HepG2 (cell line): ENCODE data around the gene HIGD1A. TPM values are rescaled to one million over a fixed set of nuclear protein-coding genes. Genes with fewer than 3 reads are reported as not detected.
A peak's percentile ranks its signal among the peaks of the same experiment; 100 is the strongest.

Experiments used
- ATAC-seq: fragments of 200-7000 bp; cut with Tn5 transposase; 3 replicates; pipeline ENCODE4 v1.9.1; 2020; ENCODE audit warnings: mild to moderate bottlenecking, moderate library complexity
- BruUV-seq: library from RNA; stranded (reverse); fragments of 400-500 nt; replicated peaks from 2 replicates; lab custom pipeline; 2021; lab: Mats Ljungman, UMichigan
- CTCF ChIA-PET: fragments of 300-600 bp; formaldehyde crosslinking; extraction: SDS; loops from one replicate; lab custom pipeline; 2021; ENCODE audit warnings: low total read pairs, inconsistent platforms, low intra/inter-chr PET ratio; lab: Yijun Ruan, JAX
- POLR2A ChIA-PET: fragments of 350-600 bp; sonication (Branson Sonifier 250); formaldehyde crosslinking; loops from one replicate; lab custom pipeline; 2020; ENCODE audit warnings: antibody characterized with exemption, inconsistent platforms; lab: Yijun Ruan, JAX
- DNase-seq: peaks from one replicate; pipeline ENCODE4 v3.0.0-alpha.2; 2015; ENCODE audit warnings: low spot score
- FAIRE-seq: peaks from 3 replicates; lab custom pipeline; 2011; peaks lifted over from hg19 to GRCh38; lab: Jason Lieb, UNC
- H2AFZ ChIP-seq: one replicate; pipeline ENCODE4 v1.6.1; 2011; ENCODE audit warnings: low read length, inconsistent platforms
- H3K27ac ChIP-seq: fragments of 300-600 bp; 3 replicates; pipeline ENCODE4 v1.8.0; 2011; ENCODE audit warnings: mixed run types, mild to moderate bottlenecking, mixed read lengths, low read length, inconsistent platforms; ENCODE audit not compliant: insufficient read depth; ENCODE audit errors: extremely low read length
- H3K27me3 ChIP-seq, 2 experiments: fragments of 200-600 bp in 1 of 2; 2 replicates in 1 of 2; 3 replicates in 1 of 2; pipeline versions ENCODE4 v1.6.0 to v1.8.0; 2011; ENCODE audit warnings: low read length in 2 of 2, mild to moderate bottlenecking in 2 of 2, moderate library complexity in 2 of 2, inconsistent platforms in 1 of 2; ENCODE audit not compliant: insufficient read depth in 2 of 2, control insufficient read depth in 1 of 2
- H3K36me3 ChIP-seq, 2 experiments: fragments of 200-600 bp in 1 of 2; replicated peaks in 1 of 2; 2 replicates in 1 of 2; 3 replicates in 1 of 2; pipeline versions ENCODE4 v1.5.1 to v1.8.0; 2011; ENCODE audit warnings: low read length in 2 of 2, inconsistent platforms in 1 of 2; ENCODE audit not compliant: insufficient read depth in 2 of 2, control insufficient read depth in 1 of 2
- H3K4me1 ChIP-seq: 2 replicates; pipeline ENCODE4 v1.5.1; 2012; ENCODE audit warnings: low read length, inconsistent platforms; ENCODE audit not compliant: insufficient read depth
- H3K4me2 ChIP-seq: 2 replicates; pipeline ENCODE4 v1.6.0; 2011; ENCODE audit warnings: low read depth, low read length, inconsistent platforms
- H3K4me3 ChIP-seq, 3 experiments: fragments of 200-600 bp in 1 of 3; sonication (generic), shearing (Covaris generic) in 1 of 3; replicated peaks in 1 of 3; 2 replicates each; pipeline ENCODE4 v1.5.1; 2011 to 2016; ENCODE audit warnings: low read length in 3 of 3, inconsistent platforms in 2 of 3, low read depth in 2 of 3, mild to moderate bottlenecking in 2 of 3, control low read depth in 1 of 3, mixed read lengths in 1 of 3; ENCODE audit not compliant: insufficient read depth in 1 of 3
- H3K79me2 ChIP-seq: one replicate; pipeline ENCODE4 v1.6.1; 2011; ENCODE audit warnings: low read length, inconsistent platforms; ENCODE audit not compliant: insufficient read depth
- H3K9ac ChIP-seq: 2 replicates; pipeline ENCODE4 v1.6.0; 2011; ENCODE audit warnings: mild to moderate bottlenecking, low read depth, low read length, inconsistent platforms; ENCODE audit not compliant: insufficient read depth
- H3K9me3 ChIP-seq: 2 replicates; pipeline ENCODE4 v1.5.1; 2012; ENCODE audit warnings: mild to moderate bottlenecking, low read length
- H4K20me1 ChIP-seq: 2 replicates; pipeline ENCODE4 v1.6.0; 2011; ENCODE audit warnings: inconsistent platforms, mild to moderate bottlenecking, low read length, moderate library complexity; ENCODE audit not compliant: insufficient read depth
- GABPA ChIP-seq, 2 experiments: IDR thresholded peaks; 2 replicates each; pipeline ENCODE4 v1.6.1; 2011 to 2016; ENCODE audit warnings: low read depth in 2 of 2, low read length in 1 of 2, missing biosample characterization in 1 of 2, missing genetic modification characterization in 1 of 2
- GATAD2A ChIP-seq: IDR thresholded peaks from 2 replicates; pipeline ENCODE4 v1.6.1; 2016
- HDAC2 ChIP-seq: sonication (generic); formaldehyde crosslinking; IDR thresholded peaks from 2 replicates; pipeline ENCODE4 v1.4.0; 2020; ENCODE audit warnings: missing genetic modification reagents
- JDP2 ChIP-seq: sonication (generic); formaldehyde crosslinking; IDR thresholded peaks from 2 replicates; pipeline ENCODE4 v1.8.1; 2022; ENCODE audit warnings: missing genetic modification reagents, borderline replicate concordance
- KDM5B ChIP-seq: sonication (generic); formaldehyde crosslinking; IDR thresholded peaks from 2 replicates; pipeline ENCODE4 v1.4.0; 2020; ENCODE audit warnings: missing genetic modification reagents, mild to moderate bottlenecking, borderline replicate concordance
- PRPF4 ChIP-seq: fragments of 200-400 bp; formaldehyde crosslinking; IDR thresholded peaks from 2 replicates; pipeline ENCODE4 v1.6.1; 2016; ENCODE audit warnings: low read length, low read depth; ENCODE audit not compliant: poor library complexity, severe bottlenecking
- RAD21 ChIP-seq: fragments of 450-650 bp; formaldehyde crosslinking; IDR thresholded peaks from 2 replicates; pipeline ENCODE4 v1.5.0; 2020; ENCODE audit warnings: mild to moderate bottlenecking
- SMC3 ChIP-seq: IDR thresholded peaks from 2 replicates; pipeline ENCODE4 v1.6.1; 2011; ENCODE audit warnings: low read length, improper control_type of control experiment
- STAG1 ChIP-seq: sonication (generic); formaldehyde crosslinking; IDR thresholded peaks from 2 replicates; pipeline ENCODE4 v1.4.0; 2020; ENCODE audit warnings: missing genetic modification reagents
- ZEB1 ChIP-seq: IDR thresholded peaks from 2 replicates; pipeline ENCODE4 v1.6.1; 2012; ENCODE audit warnings: mild to moderate bottlenecking, low read depth, inconsistent platforms; ENCODE audit not compliant: insufficient replicate concordance
- ZNF343 ChIP-seq: sonication (generic); formaldehyde crosslinking; IDR thresholded peaks from 2 replicates; pipeline ENCODE4 v1.4.0; 2020; ENCODE audit warnings: mild to moderate bottlenecking, missing genetic modification reagents
- ZNF501 ChIP-seq: sonication (generic); formaldehyde crosslinking; IDR thresholded peaks from 2 replicates; pipeline ENCODE4 v1.5.1; 2020; ENCODE audit warnings: mild to moderate bottlenecking, moderate library complexity, missing genetic modification reagents
- ZNF557 ChIP-seq: sonication (generic); formaldehyde crosslinking; IDR thresholded peaks from 2 replicates; pipeline ENCODE4 v1.4.0; 2020; ENCODE audit warnings: missing genetic modification reagents
- WGBS: methylation state at CpG from one replicate; pipeline ENCODE4 v1.1.6; 2017; ENCODE audit warnings: low lambda C conversion rate; 5-methylcytosine and 5-hydroxymethylcytosine counted together
- in situ Hi-C: cut with HindIII; loops from 2 replicates; pipeline ENCODE4 v1.10.0; 2017; ENCODE audit warnings: low pct_unique_long_range_greater_than_20kb; ENCODE audit not compliant: extremely low pct_ligation_motif_present
- intact Hi-C: fragments of 100-400 bp; cut with micrococcal nuclease; formaldehyde crosslinking; loops from one replicate; pipeline ENCODE4 v1.10.0; 2022; ENCODE audit not compliant: unreplicated experiment
- polyA plus RNA-seq, 8 experiments: library from polyadenylated mRNA; depleted of rRNA in 3 of 8; stranded (reverse) in 7 of 8; unstranded in 1 of 8; fragments of >200 nt; fragmentation: Illumina TruSeq in 4 of 8; extraction: Trizol in 4 of 8; gene quantifications; 2 replicates each; pipeline versions ENCODE4 v1.2.1 to v1.2.3, GENCODE V29; 2011 to 2016; ENCODE audit warnings: low read depth in 4 of 8, missing spikeins in 1 of 8, mixed read lengths in 1 of 8; ENCODE audit not compliant: insufficient read depth in 1 of 8
- total RNA-seq, 5 experiments: library from RNA; depleted of rRNA; stranded (reverse); fragments of >200 nt; fragmentation: Illumina TruSeq; extraction: Trizol; gene quantifications; 2 replicates each; pipeline ENCODE4 v1.2.3, GENCODE V29; 2016; ENCODE audit warnings: low read depth in 1 of 5
- TF ChIP-seq, protein P1 (sequence below): sonication (generic); formaldehyde crosslinking; IDR thresholded peaks from 2 replicates; pipeline ENCODE4 v1.5.0; 2020; ENCODE audit warnings: mild to moderate bottlenecking, missing genetic modification reagents, moderate library complexity
- TF ChIP-seq, protein P2 (sequence below): IDR thresholded peaks from 2 replicates; pipeline ENCODE4 v1.4.0; 2020; ENCODE audit warnings: mild to moderate bottlenecking, missing genetic modification reagents
- TF ChIP-seq, protein P3 (sequence below), 2 experiments: sonication (generic) in 1 of 2; formaldehyde crosslinking in 1 of 2; IDR thresholded peaks; 2 replicates each; pipeline versions ENCODE4 v1.5.1 to v1.6.1; 2011 to 2020; ENCODE audit warnings: borderline replicate concordance in 1 of 2, low read depth in 1 of 2, low read length in 1 of 2, mild to moderate bottlenecking in 1 of 2, missing genetic modification reagents in 1 of 2, moderate library complexity in 1 of 2

HIGD1A gene
- total and polyA plus RNA-seq, 2 of the 13 experiments (the other 11 are each of a cell fraction or from before 2014, with no cell fraction given), result 222 to 253 TPM

DNA sequence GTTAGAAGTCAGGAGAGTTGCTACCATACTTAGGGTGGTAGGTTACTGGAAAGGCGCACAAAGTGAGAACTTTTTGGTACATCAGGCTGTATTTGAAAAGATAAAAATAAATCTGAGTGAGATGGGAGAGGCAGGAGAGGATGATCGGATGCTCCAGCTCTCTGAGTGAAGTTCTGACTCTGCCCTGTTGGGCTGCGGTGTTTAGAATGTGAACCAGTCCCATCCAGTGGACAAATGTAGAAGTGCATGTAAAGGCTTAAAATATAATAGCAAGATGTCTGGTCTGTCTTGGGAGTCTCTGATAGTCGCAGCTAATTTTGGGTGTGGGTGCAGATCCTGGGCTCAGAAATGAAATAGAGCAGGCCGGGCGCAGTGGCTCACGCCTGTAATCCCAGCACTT, 35.3 kb upstream of the HIGD1A start:
- intact Hi-C loops (loop anchor here (2.0 kb wide), 1 partner anchor 41 kb away; no protein-coding TSS in a partner anchor), in situ Hi-C loops (loop anchor here (5.0 to 25.0 kb wide), 3 partner anchors 38 to 602 kb away; partner anchors contain the start of gene CYP8B1)
- H3K27ac ChIP-seq, result no peak overlapping the region
- H3K4me2 ChIP-seq, result no peak overlapping the region
- FAIRE-seq, result peak; percentile 96
- no peak overlapping the region for H3K4me3 ChIP-seq
- no TSS peak for BruUV-seq
- DNase-seq, result peak; percentile 73
- ChIA-PET CTCF (interaction anchor here (0.8 to 1.6 kb wide), 4 partner anchors 8 to 58 kb away, joined by 3 to 12 read pairs (median 7); no protein-coding TSS in a partner anchor), POLR2A (interaction anchor here (0.6 to 1.3 kb wide), 7 partner anchors 9 to 43 kb away, joined by 3 to 10 read pairs (median 6); partner anchors contain the start of genes CYP8B1 and HIGD1A)
- H3K9me3 ChIP-seq, result no peaks in the 10 kb centered on the region
- H4K20me1 ChIP-seq, result no peaks in the 10 kb centered on the region
- H2AFZ ChIP-seq, result no peak overlapping the region
- ATAC-seq, result peak; percentile 98
- H3K4me1 ChIP-seq, result peaks cover 41% of the 10 kb centered on the region
- no peaks in the 10 kb centered on the region for H3K27me3 ChIP-seq
- 14% methylated on average over 7 of the region's 7 CpGs for WGBS
- H3K36me3 ChIP-seq, result no peaks in the 10 kb centered on the region
- H3K9ac ChIP-seq, result no peak overlapping the region
- no peaks in the 10 kb centered on the region for H3K79me2 ChIP-seq
- peak; percentile 77 for TF ChIP-seq RAD21
- 0 out of 2 replicates have a peak, but pooled peaks have one; percentile 19 for TF ChIP-seq GATAD2A
- no peak for TF ChIP-seq GABPA (IDR thresholded peaks at IDR 0.05; ENCODE audit: low read depth, low read length)
- TF ChIP-seq GABPA (CRISPR knock-in tag; IDR thresholded peaks at IDR 0.05; ENCODE audit: low read depth), result no peak
- no peak for TF ChIP-seq ZNF343
- TF ChIP-seq PRPF4, result no peak
- TF ChIP-seq, protein P1, sequence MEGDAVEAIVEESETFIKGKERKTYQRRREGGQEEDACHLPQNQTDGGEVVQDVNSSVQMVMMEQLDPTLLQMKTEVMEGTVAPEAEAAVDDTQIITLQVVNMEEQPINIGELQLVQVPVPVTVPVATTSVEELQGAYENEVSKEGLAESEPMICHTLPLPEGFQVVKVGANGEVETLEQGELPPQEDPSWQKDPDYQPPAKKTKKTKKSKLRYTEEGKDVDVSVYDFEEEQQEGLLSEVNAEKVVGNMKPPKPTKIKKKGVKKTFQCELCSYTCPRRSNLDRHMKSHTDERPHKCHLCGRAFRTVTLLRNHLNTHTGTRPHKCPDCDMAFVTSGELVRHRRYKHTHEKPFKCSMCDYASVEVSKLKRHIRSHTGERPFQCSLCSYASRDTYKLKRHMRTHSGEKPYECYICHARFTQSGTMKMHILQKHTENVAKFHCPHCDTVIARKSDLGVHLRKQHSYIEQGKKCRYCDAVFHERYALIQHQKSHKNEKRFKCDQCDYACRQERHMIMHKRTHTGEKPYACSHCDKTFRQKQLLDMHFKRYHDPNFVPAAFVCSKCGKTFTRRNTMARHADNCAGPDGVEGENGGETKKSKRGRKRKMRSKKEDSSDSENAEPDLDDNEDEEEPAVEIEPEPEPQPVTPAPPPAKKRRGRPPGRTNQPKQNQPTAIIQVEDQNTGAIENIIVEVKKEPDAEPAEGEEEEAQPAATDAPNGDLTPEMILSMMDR (CRISPR knock-in tag), result peak; percentile 70
- no peak for TF ChIP-seq ZNF557
- TF ChIP-seq KDM5B (CRISPR knock-in tag), result no peak
- TF ChIP-seq HDAC2 (CRISPR knock-in tag), result 0 out of 2 replicates have a peak, but pooled peaks have one; percentile 31
- TF ChIP-seq, protein P2, sequence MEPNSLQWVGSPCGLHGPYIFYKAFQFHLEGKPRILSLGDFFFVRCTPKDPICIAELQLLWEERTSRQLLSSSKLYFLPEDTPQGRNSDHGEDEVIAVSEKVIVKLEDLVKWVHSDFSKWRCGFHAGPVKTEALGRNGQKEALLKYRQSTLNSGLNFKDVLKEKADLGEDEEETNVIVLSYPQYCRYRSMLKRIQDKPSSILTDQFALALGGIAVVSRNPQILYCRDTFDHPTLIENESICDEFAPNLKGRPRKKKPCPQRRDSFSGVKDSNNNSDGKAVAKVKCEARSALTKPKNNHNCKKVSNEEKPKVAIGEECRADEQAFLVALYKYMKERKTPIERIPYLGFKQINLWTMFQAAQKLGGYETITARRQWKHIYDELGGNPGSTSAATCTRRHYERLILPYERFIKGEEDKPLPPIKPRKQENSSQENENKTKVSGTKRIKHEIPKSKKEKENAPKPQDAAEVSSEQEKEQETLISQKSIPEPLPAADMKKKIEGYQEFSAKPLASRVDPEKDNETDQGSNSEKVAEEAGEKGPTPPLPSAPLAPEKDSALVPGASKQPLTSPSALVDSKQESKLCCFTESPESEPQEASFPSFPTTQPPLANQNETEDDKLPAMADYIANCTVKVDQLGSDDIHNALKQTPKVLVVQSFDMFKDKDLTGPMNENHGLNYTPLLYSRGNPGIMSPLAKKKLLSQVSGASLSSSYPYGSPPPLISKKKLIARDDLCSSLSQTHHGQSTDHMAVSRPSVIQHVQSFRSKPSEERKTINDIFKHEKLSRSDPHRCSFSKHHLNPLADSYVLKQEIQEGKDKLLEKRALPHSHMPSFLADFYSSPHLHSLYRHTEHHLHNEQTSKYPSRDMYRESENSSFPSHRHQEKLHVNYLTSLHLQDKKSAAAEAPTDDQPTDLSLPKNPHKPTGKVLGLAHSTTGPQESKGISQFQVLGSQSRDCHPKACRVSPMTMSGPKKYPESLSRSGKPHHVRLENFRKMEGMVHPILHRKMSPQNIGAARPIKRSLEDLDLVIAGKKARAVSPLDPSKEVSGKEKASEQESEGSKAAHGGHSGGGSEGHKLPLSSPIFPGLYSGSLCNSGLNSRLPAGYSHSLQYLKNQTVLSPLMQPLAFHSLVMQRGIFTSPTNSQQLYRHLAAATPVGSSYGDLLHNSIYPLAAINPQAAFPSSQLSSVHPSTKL (CRISPR knock-in tag), result no peak
- TF ChIP-seq STAG1, result peak; percentile 64
- no peak for TF ChIP-seq JDP2 (CRISPR knock-in tag)
- TF ChIP-seq, protein P3, sequence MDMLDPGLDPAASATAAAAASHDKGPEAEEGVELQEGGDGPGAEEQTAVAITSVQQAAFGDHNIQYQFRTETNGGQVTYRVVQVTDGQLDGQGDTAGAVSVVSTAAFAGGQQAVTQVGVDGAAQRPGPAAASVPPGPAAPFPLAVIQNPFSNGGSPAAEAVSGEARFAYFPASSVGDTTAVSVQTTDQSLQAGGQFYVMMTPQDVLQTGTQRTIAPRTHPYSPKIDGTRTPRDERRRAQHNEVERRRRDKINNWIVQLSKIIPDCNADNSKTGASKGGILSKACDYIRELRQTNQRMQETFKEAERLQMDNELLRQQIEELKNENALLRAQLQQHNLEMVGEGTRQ (IDR thresholded peaks at IDR 0.05; ENCODE audit: low read depth, low read length), result no peak
- TF ChIP-seq, protein P3 (CRISPR knock-in tag; IDR thresholded peaks at IDR 0.05; ENCODE audit: borderline replicate concordance), result no peak
- TF ChIP-seq ZEB1, result no peak
- TF ChIP-seq SMC3, result peak; percentile 86
- 0 out of 2 replicates have a peak, but pooled peaks have one; percentile 11 for TF ChIP-seq ZNF501 (CRISPR knock-in tag)
